ENCODE data around the gene HOXA6. TPM values are rescaled to one million over a fixed set of nuclear protein-coding genes. Genes with fewer than 3 reads are reported as not detected.
A peak's percentile ranks its signal among the peaks of the same experiment; 100 is the strongest.

Gene HOXA6
- polyA plus RNA-seq, 1 donor from 2014 or later: not detected

GRCh38 chr7:27183682-27184336 lies 36.2 kb upstream of the HOXA6 start:
- Histone ChIP-seq H3K9ac (ENCODE audit: low read length) (no peak overlapping the region), H4K20me1 (ENCODE audit: insufficient read depth) (no peaks in the 10 kb centered on the region), H3K79me2 (replicated peaks; ENCODE audit: insufficient read depth, low read length) (no peaks in the 10 kb centered on the region), H3K36me3 (ENCODE audit: insufficient read depth, low read length) (no peaks in the 10 kb centered on the region), H3K9me2 (ENCODE audit: insufficient read depth, low read length) (no peaks in the 10 kb centered on the region), H3K4me3 (ENCODE audit: low read length) (no peak overlapping the region), H3K4me2 (ENCODE audit: low read length) (no peak overlapping the region), H3K27ac (ENCODE audit: low read length) (no peak overlapping the region), H3K9me3 (ENCODE audit: low read length) (peaks cover 14% of the 10 kb centered on the region), H3F3A (ENCODE audit: insufficient read depth, low read length, poor library complexity, severe bottlenecking) (no peaks in the 10 kb centered on the region), H3K27me3 (ENCODE audit: insufficient read depth, low read depth, low read length) (peaks cover 100% of the 10 kb centered on the region), H2AFZ (ENCODE audit: low read depth, low read length) (no peak overlapping the region)
- TF ChIP-seq POLR2AphosphoS5 (IDR thresholded peaks at IDR 0.05): no peak
- TF ChIP-seq EZH2 (IDR thresholded peaks at IDR 0.05; ENCODE audit: borderline replicate concordance, insufficient read depth, low read length, poor library complexity, severe bottlenecking): peak; percentile 84

- Histone ChIP-seq H3K4me2 (ENCODE audit: low read length) (no peak overlapping the region), H4K20me1 (ENCODE audit: insufficient read depth) (no peaks in the 10 kb centered on the region)
Observed at GRCh38 chr7:27182861-27183681, 35.5 kb upstream of the HOXA6 start.

GRCh38 chr7:27182285-27182841 lies 34.8 kb upstream of the HOXA6 start:
- H3K9ac ChIP-seq (ENCODE audit: low read length): no peak overlapping the region
- no peak overlapping the region for H2AFZ ChIP-seq (ENCODE audit: low read depth, low read length)
- H3K4me2 ChIP-seq (ENCODE audit: low read length): no peak overlapping the region
- no peaks in the 10 kb centered on the region for H3F3A ChIP-seq (ENCODE audit: insufficient read depth, low read length, poor library complexity, severe bottlenecking)
- H3K79me2 ChIP-seq (replicated peaks; ENCODE audit: insufficient read depth, low read length): no peaks in the 10 kb centered on the region
- no peak for TF ChIP-seq EP300 (conservative IDR thresholded peaks at IDR 0.05; ENCODE audit: poor library complexity, severe bottlenecking)
- TF ChIP-seq MXI1 (conservative IDR thresholded peaks at IDR 0.05; ENCODE audit: poor library complexity, severe bottlenecking): no peak
- TF ChIP-seq EZH2 (IDR thresholded peaks at IDR 0.05; ENCODE audit: borderline replicate concordance, insufficient read depth, low read length, poor library complexity, severe bottlenecking): no peak
- TF ChIP-seq SMC3 (conservative IDR thresholded peaks at IDR 0.05; ENCODE audit: poor library complexity): no peak
- no peak for TF ChIP-seq CTCF (IDR thresholded peaks at IDR 0.05; ENCODE audit: poor library complexity, severe bottlenecking)
- TF ChIP-seq POLR2AphosphoS5 (IDR thresholded peaks at IDR 0.05): no peak
- no peak for TF ChIP-seq RAD21 (conservative IDR thresholded peaks at IDR 0.05)
- TF ChIP-seq REST (IDR thresholded peaks at IDR 0.05; ENCODE audit: borderline replicate concordance): no peak
- no peak for TF ChIP-seq TAF1 (IDR thresholded peaks at IDR 0.05; ENCODE audit: low read depth)
- no peaks in the 10 kb centered on the region for H4K20me1 ChIP-seq (ENCODE audit: insufficient read depth)
- no peaks in the 10 kb centered on the region for H3K36me3 ChIP-seq (ENCODE audit: insufficient read depth, low read length)
- no peaks in the 10 kb centered on the region for H3K9me2 ChIP-seq (ENCODE audit: insufficient read depth, low read length)
- H3K27ac ChIP-seq (ENCODE audit: low read length): no peak overlapping the region
- H3K9me3 ChIP-seq (ENCODE audit: low read length): peaks cover 14% of the 10 kb centered on the region
- no peak overlapping the region for H3K4me3 ChIP-seq (ENCODE audit: low read length)
- peaks cover 100% of the 10 kb centered on the region for H3K27me3 ChIP-seq (ENCODE audit: insufficient read depth, low read depth, low read length)

More at GRCh38 chr7:27182861-27183681, 35.5 kb upstream of the HOXA6 start:
- Histone ChIP-seq H3K79me2 (replicated peaks; ENCODE audit: insufficient read depth, low read length) (no peaks in the 10 kb centered on the region), H3K9me2 (ENCODE audit: insufficient read depth, low read length) (no peaks in the 10 kb centered on the region), H3K27me3 (ENCODE audit: insufficient read depth, low read depth, low read length) (peaks cover 100% of the 10 kb centered on the region), H2AFZ (ENCODE audit: low read depth, low read length) (no peak overlapping the region), H3K9ac (ENCODE audit: low read length) (no peak overlapping the region), H3K36me3 (ENCODE audit: insufficient read depth, low read length) (no peaks in the 10 kb centered on the region), H3K27ac (ENCODE audit: low read length) (no peak overlapping the region), H3K9me3 (ENCODE audit: low read length) (peaks cover 14% of the 10 kb centered on the region), H3F3A (ENCODE audit: insufficient read depth, low read length, poor library complexity, severe bottlenecking) (no peaks in the 10 kb centered on the region), H3K4me3 (ENCODE audit: low read length) (no peak overlapping the region)
- TF ChIP-seq CTCF (IDR thresholded peaks at IDR 0.05; ENCODE audit: poor library complexity, severe bottlenecking) (no peak), EZH2 (IDR thresholded peaks at IDR 0.05; ENCODE audit: borderline replicate concordance, insufficient read depth, low read length, poor library complexity, severe bottlenecking) (peak; percentile 84)

All from neural cell (in vitro differentiated cells).